ENCODE measurements around the gene ANKRD33B.

ANKRD33B gene

GRCh38 chr5:10527281-10527950 lies 36.5 kb upstream of the ANKRD33B start:
- no peak overlapping the region for H3K4me3 ChIP-seq (ENCODE audit: low read length)
- H3F3A ChIP-seq (ENCODE audit: insufficient read depth, low read length) = no peaks in the 10 kb centered on the region
- no peak overlapping the region for H3K4me2 ChIP-seq (ENCODE audit: low read depth, low read length)
- no peak for TF ChIP-seq EZH2phosphoT487 (IDR thresholded peaks at IDR 0.05; ENCODE audit: low read length)
- TF ChIP-seq EZH2 (optimal IDR thresholded peaks at IDR 0.05; ENCODE audit: low read depth, low read length) = no peak
- TF ChIP-seq, protein P1, sequence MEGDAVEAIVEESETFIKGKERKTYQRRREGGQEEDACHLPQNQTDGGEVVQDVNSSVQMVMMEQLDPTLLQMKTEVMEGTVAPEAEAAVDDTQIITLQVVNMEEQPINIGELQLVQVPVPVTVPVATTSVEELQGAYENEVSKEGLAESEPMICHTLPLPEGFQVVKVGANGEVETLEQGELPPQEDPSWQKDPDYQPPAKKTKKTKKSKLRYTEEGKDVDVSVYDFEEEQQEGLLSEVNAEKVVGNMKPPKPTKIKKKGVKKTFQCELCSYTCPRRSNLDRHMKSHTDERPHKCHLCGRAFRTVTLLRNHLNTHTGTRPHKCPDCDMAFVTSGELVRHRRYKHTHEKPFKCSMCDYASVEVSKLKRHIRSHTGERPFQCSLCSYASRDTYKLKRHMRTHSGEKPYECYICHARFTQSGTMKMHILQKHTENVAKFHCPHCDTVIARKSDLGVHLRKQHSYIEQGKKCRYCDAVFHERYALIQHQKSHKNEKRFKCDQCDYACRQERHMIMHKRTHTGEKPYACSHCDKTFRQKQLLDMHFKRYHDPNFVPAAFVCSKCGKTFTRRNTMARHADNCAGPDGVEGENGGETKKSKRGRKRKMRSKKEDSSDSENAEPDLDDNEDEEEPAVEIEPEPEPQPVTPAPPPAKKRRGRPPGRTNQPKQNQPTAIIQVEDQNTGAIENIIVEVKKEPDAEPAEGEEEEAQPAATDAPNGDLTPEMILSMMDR (IDR thresholded peaks at IDR 0.05; ENCODE audit: low read length) = no peak
- no peaks in the 10 kb centered on the region for H3K27me3 ChIP-seq (replicated peaks; ENCODE audit: insufficient read depth, low read length)
- DNase-seq = no peak
- H4K20me1 ChIP-seq (ENCODE audit: insufficient read depth, low read length) = no peaks in the 10 kb centered on the region
- H3K9ac ChIP-seq (ENCODE audit: low read length) = no peak overlapping the region
- H3K79me2 ChIP-seq (ENCODE audit: low read length) = no peaks in the 10 kb centered on the region
- H3K9me2 ChIP-seq (replicated peaks; ENCODE audit: insufficient read depth, low read length) = no peaks in the 10 kb centered on the region
- no peaks in the 10 kb centered on the region for H3K36me3 ChIP-seq (replicated peaks; ENCODE audit: insufficient read depth, low read length)
- H3K4me1 ChIP-seq (ENCODE audit: low read length) = no peaks in the 10 kb centered on the region
- no peaks in the 10 kb centered on the region for H3K9me3 ChIP-seq (replicated peaks; ENCODE audit: insufficient read depth, low read length)
- H3K27ac ChIP-seq (ENCODE audit: low read length) = no peak overlapping the region
- no peak overlapping the region for H2AFZ ChIP-seq (ENCODE audit: low read length)

- no peaks in the 10 kb centered on the region for H3F3A ChIP-seq (ENCODE audit: insufficient read depth, low read length)
- H3K27me3 ChIP-seq (replicated peaks; ENCODE audit: insufficient read depth, low read length) = no peaks in the 10 kb centered on the region
- no peak overlapping the region for H2AFZ ChIP-seq (ENCODE audit: low read length)
- no peaks in the 10 kb centered on the region for H3K9me2 ChIP-seq (replicated peaks; ENCODE audit: insufficient read depth, low read length)
- H3K9ac ChIP-seq (ENCODE audit: low read length) = no peak overlapping the region
- H4K20me1 ChIP-seq (ENCODE audit: insufficient read depth, low read length) = no peaks in the 10 kb centered on the region
- H3K9me3 ChIP-seq (replicated peaks; ENCODE audit: insufficient read depth, low read length) = no peaks in the 10 kb centered on the region
- H3K4me1 ChIP-seq (ENCODE audit: low read length) = no peaks in the 10 kb centered on the region
- no peak overlapping the region for H3K4me2 ChIP-seq (ENCODE audit: low read depth, low read length)
- H3K27ac ChIP-seq (ENCODE audit: low read length) = no peak overlapping the region
- no peaks in the 10 kb centered on the region for H3K79me2 ChIP-seq (ENCODE audit: low read length)
- TF ChIP-seq EZH2 (optimal IDR thresholded peaks at IDR 0.05; ENCODE audit: low read depth, low read length) (no peak), EZH2phosphoT487 (IDR thresholded peaks at IDR 0.05; ENCODE audit: low read length) (no peak)
- TF ChIP-seq, protein P1 (IDR thresholded peaks at IDR 0.05; ENCODE audit: low read length) = no peak
- no peak overlapping the region for H3K4me3 ChIP-seq (ENCODE audit: low read length)
- no peaks in the 10 kb centered on the region for H3K36me3 ChIP-seq (replicated peaks; ENCODE audit: insufficient read depth, low read length)
- DNase-seq = no peak
These were observed 35.6 kb upstream of the ANKRD33B start for GRCh38 chr5:10528056-10528816.

DNA sequence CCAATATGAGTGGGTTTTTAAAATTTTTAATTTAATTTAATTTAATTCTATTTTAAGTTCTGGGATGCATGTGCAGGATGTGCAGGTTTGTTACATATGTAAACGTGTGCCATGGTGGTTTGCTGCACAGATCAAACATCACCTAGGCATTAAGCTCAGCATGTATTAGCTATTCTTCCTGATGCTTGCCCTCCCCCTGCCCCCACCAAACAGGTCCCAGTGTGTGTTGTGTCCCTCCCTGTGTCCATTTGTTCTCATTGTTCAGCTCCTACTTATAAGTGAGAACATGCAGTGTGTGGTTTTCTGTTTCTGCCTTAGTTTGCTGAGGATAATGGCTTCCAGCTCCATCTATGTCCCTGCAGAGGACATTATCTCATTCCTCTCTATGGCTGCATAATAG lies 35.0 kb upstream of the ANKRD33B start:
- no peaks in the 10 kb centered on the region for H3K79me2 ChIP-seq (ENCODE audit: low read length)
- TF ChIP-seq, protein P1 (IDR thresholded peaks at IDR 0.05; ENCODE audit: low read length) = no peak
- TF ChIP-seq EZH2 (optimal IDR thresholded peaks at IDR 0.05; ENCODE audit: low read depth, low read length) = no peak
- TF ChIP-seq EZH2phosphoT487 (IDR thresholded peaks at IDR 0.05; ENCODE audit: low read length) = no peak
- no peak overlapping the region for H3K4me3 ChIP-seq (ENCODE audit: low read length)
- no peaks in the 10 kb centered on the region for H3K27me3 ChIP-seq (replicated peaks; ENCODE audit: insufficient read depth, low read length)
- no peak overlapping the region for H3K4me2 ChIP-seq (ENCODE audit: low read depth, low read length)
- no peak overlapping the region for H3K9ac ChIP-seq (ENCODE audit: low read length)
- H3K9me2 ChIP-seq (replicated peaks; ENCODE audit: insufficient read depth, low read length) = no peaks in the 10 kb centered on the region
- no peaks in the 10 kb centered on the region for H3K9me3 ChIP-seq (replicated peaks; ENCODE audit: insufficient read depth, low read length)
- H4K20me1 ChIP-seq (ENCODE audit: insufficient read depth, low read length) = no peaks in the 10 kb centered on the region
- no peak for DNase-seq
- no peaks in the 10 kb centered on the region for H3F3A ChIP-seq (ENCODE audit: insufficient read depth, low read length)
- no peaks in the 10 kb centered on the region for H3K36me3 ChIP-seq (replicated peaks; ENCODE audit: insufficient read depth, low read length)
- H3K27ac ChIP-seq (ENCODE audit: low read length) = no peak overlapping the region
- H2AFZ ChIP-seq (ENCODE audit: low read length) = no peak overlapping the region
- H3K4me1 ChIP-seq (ENCODE audit: low read length) = no peaks in the 10 kb centered on the region

Data from MM.1S (cell line).